Amniotic epithelial cell (primary cell): ENCODE measurements around the gene OR52E2.
"Not testable (repeated sequence)": the region's sequence is repeated elsewhere in the genome, so short reads cannot be mapped to it uniquely, and the experiment has no call there.

Experiments
- DNase-seq: peaks from one replicate; pipeline ENCODE4 v3.0.0-alpha.2; 2010; ENCODE audit warnings: low read depth

Gene OR52E2

DNA sequence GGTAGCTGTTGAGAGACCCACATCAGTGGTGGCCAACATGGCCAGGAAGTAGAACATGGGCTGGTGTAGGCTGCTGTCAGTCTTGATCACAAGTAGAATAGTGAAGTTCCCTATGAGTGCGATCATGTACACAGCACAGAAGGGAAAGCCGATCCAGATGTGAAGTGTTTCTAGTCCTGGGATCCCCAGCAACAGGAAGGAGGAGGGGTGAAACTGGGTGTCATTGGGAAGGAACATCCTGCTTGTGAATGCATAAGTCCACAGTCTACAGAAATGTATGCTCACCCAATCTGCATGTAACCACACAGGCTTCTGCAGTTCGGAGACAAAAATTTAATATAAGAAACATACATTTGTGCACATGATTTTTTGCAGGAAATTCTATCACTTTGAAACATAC, at the start of gene OR52E2:
Gene OR52E2 (minus strand): TSS at position 237 of the 400 bp plus-strand sequence. CDS start 0 bp downstream, at position 237.
- no peak for DNase-seq

- DNase-seq = no peak
Observed at GRCh38 chr11:5107285-5107684, 47.9 kb upstream of the OR52E2 start.

DNA sequence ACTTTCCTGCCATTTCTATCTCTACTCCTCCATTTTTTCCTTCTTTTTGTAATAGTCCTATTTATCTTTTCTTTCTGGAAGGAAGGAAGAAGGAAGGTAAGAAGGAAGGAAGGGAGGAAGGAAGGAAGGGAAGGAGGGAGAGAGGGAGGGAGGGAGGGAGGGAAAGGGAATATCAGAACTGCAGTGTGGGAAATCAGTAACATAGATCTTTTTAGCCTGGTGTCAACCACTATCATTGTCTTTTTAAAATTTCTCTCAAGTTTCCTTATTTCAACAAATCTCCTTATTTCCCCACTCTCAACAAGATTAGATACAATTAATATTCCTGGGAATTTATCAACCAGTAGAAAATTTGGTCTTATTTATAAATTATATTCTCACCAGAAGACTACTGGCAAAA, 43.6 kb upstream of the OR52E2 start:
- no peak for DNase-seq

DNA sequence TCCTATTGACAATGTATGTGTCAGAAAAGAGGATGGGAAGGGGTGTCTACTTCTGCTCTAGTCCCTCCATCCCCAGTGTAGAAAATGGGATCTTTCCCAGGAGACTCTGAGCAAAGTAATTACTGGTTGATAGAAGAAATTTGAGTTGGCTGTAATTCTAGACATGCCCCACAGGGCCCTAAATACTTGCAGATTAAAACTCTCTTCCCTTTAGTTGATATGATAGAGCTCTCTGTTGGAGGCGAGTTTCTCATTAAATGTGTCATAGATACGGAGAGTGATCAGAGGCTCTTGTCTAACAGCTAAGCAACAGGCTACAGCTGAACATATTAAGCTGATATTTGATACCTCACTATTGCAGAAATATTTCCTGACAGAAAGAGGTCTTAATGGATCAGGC, 42.8 kb upstream of the OR52E2 start:
- DNase-seq = no peak

DNA sequence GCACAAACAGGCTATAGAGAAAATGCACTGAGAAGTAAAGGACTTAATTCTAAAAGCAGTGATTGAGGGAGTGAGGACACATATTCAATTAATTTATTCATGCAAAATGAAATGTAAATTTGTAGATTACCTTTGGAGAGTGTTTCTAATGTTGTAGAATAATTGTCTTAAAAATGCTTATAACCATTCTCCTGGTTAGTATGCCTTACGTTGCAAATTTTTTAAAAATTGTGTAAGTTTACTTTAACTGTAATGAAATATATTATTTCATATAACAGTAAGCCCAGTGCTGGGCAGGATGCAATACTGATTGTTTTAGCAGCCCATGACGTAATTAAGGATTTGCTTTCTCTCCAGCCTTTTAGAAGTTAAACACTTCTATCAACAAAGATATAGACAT, 36.6 kb upstream of the OR52E2 start:
- DNase-seq = no peak

DNA sequence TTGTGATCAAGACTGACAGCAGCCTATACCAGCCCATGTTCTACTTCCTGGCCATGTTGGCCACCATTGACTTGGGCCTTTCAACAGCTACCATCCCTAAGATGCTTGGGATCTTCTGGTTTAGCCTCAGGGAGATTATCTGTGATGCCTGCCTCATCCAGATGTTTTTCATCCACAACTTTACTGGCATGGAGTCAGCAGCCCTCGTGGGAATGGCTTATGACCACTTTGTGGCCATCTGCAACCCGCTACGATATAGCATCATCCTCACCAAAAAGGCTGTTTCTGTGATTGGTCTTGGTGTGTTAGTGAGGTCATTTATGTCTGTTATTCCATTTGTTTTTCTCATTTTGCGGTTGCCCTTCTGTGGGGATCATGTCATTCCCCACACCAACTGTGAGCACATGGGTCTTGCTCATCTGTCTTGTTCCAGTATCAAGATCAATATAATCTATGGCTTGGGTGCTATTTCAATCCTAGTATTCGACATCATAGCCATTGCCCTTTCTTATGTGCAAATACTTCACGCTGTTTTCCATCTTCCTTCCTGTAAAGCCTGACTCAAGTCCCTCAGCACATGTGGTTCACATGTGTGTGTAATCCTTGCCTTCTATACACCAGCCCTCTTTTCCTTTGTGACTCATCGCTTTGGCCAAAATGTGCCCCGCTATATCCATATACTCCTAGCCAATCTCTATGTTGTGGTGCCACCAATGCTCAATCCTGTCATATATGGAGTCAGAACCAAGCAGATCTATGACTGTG, 33.6 kb upstream of the OR52E2 start:
- no peak for DNase-seq

GRCh38 chr11:5090668-5091067, 31.2 kb upstream of the OR52E2 start:
- no peak for DNase-seq

- no peak for DNase-seq
Observed at GRCh38 chr11:5088556-5088955, 29.1 kb upstream of the OR52E2 start.

- DNase-seq = no peak
Observed at GRCh38 chr11:5083602-5084001, 24.2 kb upstream of the OR52E2 start.

DNA sequence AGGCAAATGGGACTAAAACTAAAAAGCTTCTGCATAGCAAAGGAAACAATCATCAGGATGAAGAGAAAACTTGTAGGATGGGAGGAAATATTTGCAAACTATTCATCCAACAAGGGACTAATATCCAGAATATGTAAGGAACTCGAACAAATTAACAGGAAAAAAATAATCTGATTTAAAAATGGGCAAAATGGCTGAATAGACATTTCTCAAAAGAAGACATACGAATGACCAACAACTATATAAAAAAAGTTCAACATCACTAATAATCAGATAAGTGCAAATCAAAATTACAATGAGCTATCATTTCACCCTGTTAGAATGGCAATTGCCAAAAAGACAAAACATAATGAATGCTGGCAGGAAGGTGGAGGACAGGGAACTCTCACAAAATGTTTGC, 22.0 kb upstream of the OR52E2 start:
- no peak for DNase-seq

GRCh38 chr11:5071799-5072198, 12.4 kb upstream of the OR52E2 start:
- no peak for DNase-seq

DNA sequence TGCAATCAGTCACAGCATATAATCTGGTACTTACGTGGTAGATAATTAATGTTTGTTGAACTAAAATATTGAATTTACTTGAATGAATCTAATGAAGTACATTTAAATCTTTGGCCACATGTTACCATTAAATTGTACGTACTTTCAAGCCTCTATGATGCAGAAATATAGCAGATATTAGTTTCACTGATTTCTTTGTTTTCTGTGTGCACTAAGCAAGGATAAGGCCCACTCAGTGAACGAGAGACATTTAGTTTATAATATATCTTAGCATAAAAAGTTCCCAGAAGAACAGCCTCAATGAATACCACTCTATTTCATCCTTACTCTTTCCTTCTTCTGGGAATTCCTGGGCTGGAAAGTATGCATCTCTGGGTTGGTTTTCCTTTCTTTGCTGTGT, 9.8 kb upstream of the OR52E2 start, which contains the start of gene OR52E1:
Gene OR52E1 (plus strand): TSS at position 301 of the 400 bp plus-strand sequence.
- no peak for DNase-seq

GRCh38 chr11:5065027-5065426, 5.6 kb upstream of the OR52E2 start:
- no peak for DNase-seq

- DNase-seq = not testable (repeated sequence)
Observed at GRCh38 chr11:5058679-5059078, 748 bp downstream of the OR52E2 start.

DNA sequence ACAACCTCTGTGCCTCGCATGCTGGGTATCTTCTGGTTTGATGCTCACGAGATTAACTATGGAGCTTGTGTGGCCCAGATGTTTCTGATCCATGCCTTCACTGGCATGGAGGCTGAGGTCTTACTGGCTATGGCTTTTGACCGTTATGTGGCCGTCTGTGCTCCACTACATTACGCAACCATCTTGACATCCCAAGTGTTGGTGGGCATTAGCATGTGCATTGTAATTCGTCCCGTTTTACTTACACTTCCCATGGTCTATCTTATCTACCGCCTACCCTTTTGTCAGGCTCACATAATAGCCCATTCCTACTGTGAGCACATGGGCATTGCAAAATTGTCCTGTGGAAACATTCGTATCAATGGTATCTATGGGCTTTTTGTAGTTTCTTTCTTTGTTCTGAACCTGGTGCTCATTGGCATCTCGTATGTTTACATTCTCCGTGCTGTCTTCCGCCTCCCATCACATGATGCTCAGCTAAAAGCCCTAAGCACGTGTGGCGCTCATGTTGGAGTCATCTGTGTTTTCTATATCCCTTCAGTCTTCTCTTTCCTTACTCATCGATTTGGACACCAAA, 12.6 kb downstream of the OR52E2 start:
- DNase-seq = no peak

GRCh38 chr11:5046226-5046625, 13.2 kb downstream of the OR52E2 start, which contains the start of gene OR52J3:
Gene OR52J3 (plus strand): TSS chr11:5046526. CDS start chr11:5046526, 0 bp downstream.
- DNase-seq = no peak

DNA sequence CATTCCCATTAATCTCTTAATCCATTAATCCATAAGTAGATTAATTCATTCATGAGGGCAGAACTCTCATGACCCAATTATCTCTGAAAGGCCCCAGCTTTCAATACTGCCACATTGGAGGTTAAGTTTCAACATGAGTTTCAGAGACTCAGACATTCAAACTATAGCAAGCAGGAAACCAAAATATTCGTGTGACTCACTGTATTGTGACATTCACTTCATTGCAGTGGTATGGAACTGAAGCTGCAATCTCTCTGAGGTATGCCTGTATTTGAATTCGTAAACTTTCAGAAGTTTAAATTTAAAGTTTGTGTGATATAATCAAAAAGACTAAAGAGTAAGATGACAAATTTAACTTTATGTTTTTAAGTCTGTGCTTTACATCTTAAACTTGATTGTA, 16.0 kb downstream of the OR52E2 start:
- DNase-seq = peak; percentile 12

- DNase-seq = no peak
Observed at GRCh38 chr11:5042091-5042490, 17.3 kb downstream of the OR52E2 start.

DNA sequence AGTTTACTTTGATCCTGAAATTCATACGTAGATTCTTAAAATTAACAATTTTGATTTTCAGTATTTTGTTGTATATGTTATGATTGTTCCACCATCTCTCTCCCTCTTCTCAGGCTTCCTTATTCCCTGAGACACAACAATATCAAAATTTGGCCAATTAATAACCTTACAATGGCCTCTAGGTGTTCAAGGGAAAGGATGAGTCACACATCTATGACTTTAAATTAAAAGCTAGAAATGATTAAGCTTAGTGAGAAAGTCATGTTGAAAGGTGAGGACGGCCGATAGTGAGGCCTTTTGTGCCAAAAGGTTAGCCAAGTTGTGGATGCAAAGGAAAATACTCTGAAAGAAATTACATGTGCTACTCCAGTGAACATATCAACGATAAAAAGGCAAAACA, 18.6 kb downstream of the OR52E2 start:
- DNase-seq = no peak

DNA sequence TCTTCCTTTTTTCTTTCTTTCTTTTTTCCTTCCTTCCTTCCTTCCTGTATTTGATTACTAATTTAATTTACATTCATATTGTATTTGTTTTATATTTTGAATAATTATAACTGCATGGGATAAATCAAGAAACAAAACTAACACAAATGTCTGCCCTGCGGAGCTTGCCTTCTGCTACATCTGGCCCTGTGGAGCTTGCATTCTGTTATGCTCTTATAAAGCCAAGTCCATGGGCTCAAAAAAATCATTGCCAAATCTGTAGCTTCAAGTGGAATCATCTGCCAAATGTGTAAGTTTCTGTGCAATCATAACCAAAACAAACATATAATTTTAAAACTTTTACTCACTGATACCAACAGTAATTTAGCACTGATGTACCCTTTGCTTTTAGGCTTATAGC, 21.1 kb downstream of the OR52E2 start:
- DNase-seq = no peak

- no peak for DNase-seq
Observed at GRCh38 chr11:5037926-5038325, 21.5 kb downstream of the OR52E2 start.

DNA sequence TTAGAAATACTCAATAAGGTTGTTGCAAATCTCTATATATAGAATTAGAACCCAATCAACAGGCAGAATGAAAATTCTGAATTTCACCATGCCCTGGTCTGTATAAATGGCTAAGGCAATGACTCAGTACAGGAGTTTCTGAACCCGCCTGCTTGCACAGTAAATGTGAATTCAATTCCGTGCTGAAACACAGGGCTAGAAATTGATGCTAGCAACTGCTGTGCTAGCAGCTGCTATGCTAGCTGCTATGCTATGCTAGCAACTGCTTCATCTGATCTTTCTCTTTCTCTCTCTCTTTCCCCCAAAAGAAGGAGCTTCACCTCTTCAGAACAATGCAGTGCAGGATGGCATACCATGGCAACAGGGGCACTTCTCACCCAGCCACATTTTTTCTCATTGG, 22.8 kb downstream of the OR52E2 start:
- DNase-seq = no peak

DNA sequence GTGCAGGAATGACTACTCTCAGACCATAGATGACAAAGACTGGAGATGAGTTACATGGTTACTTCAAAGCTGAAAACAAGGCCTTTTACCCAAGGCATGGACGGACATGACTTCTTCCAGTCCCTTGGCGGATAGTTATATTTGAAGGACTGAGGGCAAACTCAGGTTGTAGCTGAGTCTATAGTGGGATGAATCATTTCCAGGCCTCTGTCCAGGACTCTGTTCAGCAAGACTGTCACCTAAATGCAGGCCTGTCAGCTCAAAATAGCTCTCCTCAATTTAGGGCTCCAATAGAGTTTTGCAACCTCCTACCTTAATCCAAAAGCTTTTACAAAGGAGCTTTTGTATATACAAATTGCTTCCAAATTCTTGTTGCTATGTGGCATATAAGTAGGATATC, 37.4 kb downstream of the OR52E2 start:
- DNase-seq = no peak

DNA sequence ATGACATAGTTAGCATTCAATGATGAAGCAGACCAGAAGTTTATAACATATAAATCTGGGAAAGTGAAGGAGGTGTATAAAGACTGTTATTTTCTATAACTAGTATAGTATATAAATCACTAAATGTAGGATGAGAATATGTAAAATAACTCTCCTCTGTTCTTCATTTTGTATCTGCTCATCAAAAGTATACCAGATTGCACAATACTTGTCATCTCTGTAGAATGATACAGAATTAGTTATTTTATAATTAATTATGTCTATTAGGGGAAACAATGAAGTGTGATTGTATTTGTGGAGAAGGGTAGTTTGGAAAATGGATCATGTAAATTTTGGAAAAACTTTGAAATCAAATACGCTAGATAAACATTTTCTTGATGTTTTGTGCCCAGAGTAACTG, 46.4 kb downstream of the OR52E2 start:
- DNase-seq = no peak
